Omental fat pad (tissue), 4 donors: Measurements from ENCODE around the gene OMP. TPM values are rescaled to one million over a fixed set of nuclear protein-coding genes. Genes with fewer than 3 reads are reported as not detected.

Experiments
- ATAC-seq: fragments of 150-250 bp; one replicate; pipeline ENCODE4 v1.9.1; 2016; ENCODE audit warnings: mild to moderate bottlenecking, moderate library complexity; ENCODE audit not compliant: low FRiP score
- DNase-seq: peaks from one replicate; pipeline ENCODE4 v3.0.0-alpha.2; 2019; ENCODE audit warnings: low spot score
- CTCF ChIP-seq, 3 donors: fragments of 450-650 bp; IDR thresholded peaks; one replicate each; pipeline ENCODE4 v1.5.1; 2016 to 2017; ENCODE audit warnings: antibody characterized with exemption in 3 of 3, mild to moderate bottlenecking in 3 of 3, moderate library complexity in 2 of 3
- total RNA-seq, 4 donors: library from RNA; depleted of rRNA; stranded (reverse); fragments of >200 nt; gene quantifications; one replicate each; pipeline ENCODE4 v1.1.0, GENCODE V29; 2016

Gene OMP
- total RNA-seq, 4 donors from 2014 or later = not detected

GRCh38 chr11:77126156-77126775, 23.6 kb downstream of the OMP start:
- ATAC-seq (no peak), DNase-seq (no peak)
- TF ChIP-seq CTCF (IDR thresholded peaks at IDR 0.05) = no peak

GRCh38 chr11:77126861-77127234, 24.2 kb downstream of the OMP start:
- DNase-seq (no peak), ATAC-seq (peak; percentile 6)
- no peak for TF ChIP-seq CTCF (IDR thresholded peaks at IDR 0.05)

GRCh38 chr11:77127235-77127911, 24.7 kb downstream of the OMP start:
- DNase-seq (no peak), ATAC-seq (peak; percentile 44)
- peak in 2 of 3 donors; percentile 85 to 90 for TF ChIP-seq CTCF (IDR thresholded peaks at IDR 0.05)

GRCh38 chr11:77127920-77128691, 25.5 kb downstream of the OMP start, which contains the start of gene MYO7A:
Gene MYO7A (plus strand): TSS chr11:77128246. CDS start chr11:77130635, 2,389 bp downstream.
- TF ChIP-seq CTCF (IDR thresholded peaks at IDR 0.05) = no peak
- ATAC-seq (no peak), DNase-seq (no peak)

- no peak for ATAC-seq
- TF ChIP-seq CTCF (IDR thresholded peaks at IDR 0.05) = no peak
Measured at GRCh38 chr11:77129069-77129841, 26.6 kb downstream of the OMP start.

GRCh38 chr11:77129842-77130756, 27.5 kb downstream of the OMP start:
- no peak for TF ChIP-seq CTCF (IDR thresholded peaks at IDR 0.05)
- ATAC-seq (no peak), DNase-seq (no peak)

More at GRCh38 chr11:77129069-77129841, 26.6 kb downstream of the OMP start:
- DNase-seq = no peak
